GM10847 (cell line): ENCODE measurements around the gene WBP1L.

ENCODE experiments used
- POLR2A ChIP-seq: IDR thresholded peaks from 2 replicates; pipeline ENCODE4 v1.6.1; 2011; ENCODE audit not compliant: insufficient read length; ENCODE audit errors: extremely low read depth

Gene WBP1L

DNA sequence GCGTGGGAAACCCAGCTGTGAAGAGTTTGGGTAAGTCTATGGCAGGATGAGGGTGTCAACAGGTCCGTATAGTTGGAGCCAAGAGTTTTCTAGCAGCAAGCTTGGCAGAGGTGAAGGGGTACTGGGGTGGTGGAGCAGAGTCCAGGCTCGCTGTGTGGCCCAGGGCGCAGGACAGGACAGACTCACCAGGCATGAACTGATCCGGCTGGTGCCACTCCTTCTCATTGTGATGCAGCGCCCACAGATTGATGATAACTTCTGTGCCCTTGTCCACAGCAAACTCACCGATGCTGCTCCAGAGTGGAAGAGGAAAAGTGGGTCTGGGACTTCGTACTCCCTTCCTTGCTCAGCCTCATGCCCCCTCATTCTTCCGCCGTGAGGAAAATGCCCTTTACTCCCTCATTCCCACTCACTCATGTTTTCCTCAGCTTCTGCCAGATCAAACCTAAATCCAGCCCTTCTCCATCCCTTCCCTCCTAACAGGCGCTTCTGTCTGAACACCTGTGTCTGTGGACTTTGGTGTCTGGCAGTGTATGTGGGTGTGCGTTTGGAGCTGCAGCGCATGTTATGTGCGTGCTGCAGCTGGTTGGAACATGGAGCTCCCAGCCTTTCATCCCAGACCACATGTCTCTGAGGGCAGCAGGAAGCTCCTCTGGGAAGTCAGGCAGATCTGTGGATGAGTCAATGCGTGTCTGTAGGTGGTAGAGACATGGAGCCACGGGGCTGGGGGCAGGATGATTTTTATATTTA, 87.7 kb downstream of the WBP1L start:
- TF ChIP-seq POLR2A: no peak

DNA sequence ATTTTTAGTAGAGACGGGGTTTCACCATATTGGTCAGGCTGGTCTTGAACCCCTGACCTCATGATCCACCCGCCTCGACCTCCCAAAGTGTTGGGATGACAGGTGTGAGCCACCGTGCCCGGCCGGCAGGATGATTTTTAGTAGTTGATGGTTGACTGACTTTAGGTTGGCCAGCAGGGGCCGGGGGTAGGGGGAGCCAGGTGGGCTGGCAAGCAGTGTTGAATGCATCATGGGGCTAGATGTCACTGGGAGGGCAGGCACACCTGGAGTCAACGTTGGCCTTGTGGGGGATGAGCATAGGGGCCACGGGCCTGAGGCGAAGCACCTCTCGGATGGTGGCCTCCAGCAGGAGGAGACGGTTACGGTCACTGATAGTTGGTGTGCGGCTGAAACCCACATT, 88.5 kb downstream of the WBP1L start:
- no peak for TF ChIP-seq POLR2A

DNA sequence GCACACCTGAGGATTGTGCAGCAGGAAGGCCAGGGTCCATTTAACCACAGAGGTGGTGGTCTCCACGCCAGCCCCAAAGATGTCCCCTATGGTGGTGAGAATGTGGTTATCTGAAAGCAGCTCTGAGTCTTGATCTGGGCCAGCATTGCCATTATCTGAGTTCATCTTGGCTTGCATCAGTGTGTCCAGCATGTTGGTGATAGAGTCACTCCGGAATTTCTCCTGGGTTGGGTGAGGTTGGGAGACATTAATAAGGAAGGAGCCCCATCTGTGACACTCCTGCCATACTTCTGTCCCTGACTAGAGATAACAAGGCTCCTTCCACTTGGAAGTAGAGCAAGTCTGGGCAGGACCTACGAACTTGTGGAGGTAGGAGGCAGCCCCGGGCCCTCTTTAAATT, 89.2 kb downstream of the WBP1L start:
- no peak for TF ChIP-seq POLR2A

DNA sequence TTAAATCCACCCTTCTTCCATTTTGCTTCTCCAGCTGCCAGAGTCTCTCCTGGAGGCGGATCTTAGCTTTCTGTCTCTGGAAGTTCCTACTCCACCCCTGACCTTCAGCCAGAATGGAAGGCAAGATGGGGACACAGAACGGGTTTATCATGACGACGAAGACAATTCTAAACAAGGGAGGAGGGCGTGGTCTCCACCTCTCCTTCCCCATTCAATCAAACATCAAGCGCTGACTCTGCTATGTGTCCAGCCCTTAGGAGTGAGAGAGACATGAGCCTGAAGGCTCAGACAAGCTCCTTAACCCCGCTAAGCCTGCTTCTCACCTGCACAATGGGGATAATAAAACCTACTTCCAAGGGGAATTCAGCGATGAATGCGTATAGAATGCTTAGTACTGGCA, 90.4 kb downstream of the WBP1L start:
- TF ChIP-seq POLR2A: no peak

DNA sequence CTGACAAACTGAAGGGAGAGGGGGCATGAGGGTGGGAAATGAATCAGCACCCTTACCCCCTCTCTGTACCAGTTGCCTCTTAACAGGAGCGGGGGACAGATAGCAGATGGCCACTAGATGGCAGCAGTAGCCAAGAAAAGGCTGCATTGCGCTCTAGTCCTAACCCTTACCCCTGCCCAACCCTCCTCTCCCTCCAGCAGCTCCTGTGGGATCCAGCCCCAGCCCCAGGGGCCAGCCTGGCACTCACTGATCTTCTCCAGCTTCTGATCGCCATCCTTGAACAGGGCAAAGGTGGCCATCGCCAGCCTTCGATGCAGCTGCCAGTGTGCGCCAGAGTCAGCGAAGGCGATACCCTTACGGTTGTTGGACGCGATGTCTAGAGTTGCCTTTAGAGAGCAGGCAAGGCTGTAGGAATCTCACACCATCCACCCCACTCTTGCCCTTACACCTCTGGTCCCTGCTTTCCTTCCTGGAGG, 91.3 kb downstream of the WBP1L start:
- no peak for TF ChIP-seq POLR2A

DNA sequence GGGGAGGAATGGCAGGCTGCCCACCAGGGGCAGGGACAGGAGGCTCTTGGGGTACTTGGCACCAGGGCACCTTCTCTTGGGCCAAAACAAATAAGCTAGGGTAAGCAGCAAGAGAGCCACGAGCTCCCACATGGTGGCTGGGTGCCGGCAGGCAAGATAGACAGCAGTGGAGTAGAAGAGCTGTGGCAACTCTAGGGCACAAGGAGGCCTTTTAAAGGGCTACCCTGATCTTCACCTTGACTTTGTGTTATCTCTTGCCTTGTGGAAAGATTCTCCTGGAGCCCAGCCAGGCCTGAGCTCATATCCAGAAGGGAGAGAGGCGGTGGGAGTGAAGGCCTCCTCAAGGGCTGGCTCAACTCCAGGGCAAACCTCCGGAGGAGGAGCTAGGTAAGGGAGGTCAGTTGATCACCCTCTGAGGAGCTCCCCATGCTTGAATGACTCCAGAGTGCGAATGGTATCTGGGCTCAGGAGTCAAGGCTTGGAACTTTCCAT, 93.5 kb downstream of the WBP1L start, which contains the start of gene CYP17A1:
Gene CYP17A1 (minus strand): TSS at position 184 of the 492 bp plus-strand sequence. CDS start 52 bp downstream, at position 132.
- no peak for TF ChIP-seq POLR2A

DNA sequence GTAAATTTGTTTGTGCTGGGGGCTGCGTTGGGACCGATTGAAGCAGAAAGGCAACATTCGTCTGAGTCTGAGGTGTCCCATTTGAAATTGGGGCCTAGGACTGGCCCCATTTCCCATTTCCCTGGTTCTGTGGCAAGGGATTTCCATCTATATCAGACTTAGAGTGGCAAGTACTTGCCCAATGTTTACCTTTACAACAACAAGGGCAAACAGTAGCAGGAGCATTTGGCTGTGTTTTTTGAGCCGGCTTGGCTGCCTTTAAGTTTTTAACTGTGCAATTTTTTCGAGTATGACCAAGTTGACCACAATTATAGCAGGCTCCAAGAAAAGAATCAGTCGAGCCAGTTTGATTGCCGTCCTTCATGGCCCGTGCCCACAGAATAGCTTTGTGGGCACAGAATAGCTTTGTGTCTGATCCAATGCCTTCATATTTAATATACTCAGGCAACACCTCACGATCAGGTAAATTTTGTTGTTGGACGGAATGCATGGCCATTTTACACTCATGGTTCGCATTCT, 98.1 kb downstream of the WBP1L start:
- no peak for TF ChIP-seq POLR2A

DNA sequence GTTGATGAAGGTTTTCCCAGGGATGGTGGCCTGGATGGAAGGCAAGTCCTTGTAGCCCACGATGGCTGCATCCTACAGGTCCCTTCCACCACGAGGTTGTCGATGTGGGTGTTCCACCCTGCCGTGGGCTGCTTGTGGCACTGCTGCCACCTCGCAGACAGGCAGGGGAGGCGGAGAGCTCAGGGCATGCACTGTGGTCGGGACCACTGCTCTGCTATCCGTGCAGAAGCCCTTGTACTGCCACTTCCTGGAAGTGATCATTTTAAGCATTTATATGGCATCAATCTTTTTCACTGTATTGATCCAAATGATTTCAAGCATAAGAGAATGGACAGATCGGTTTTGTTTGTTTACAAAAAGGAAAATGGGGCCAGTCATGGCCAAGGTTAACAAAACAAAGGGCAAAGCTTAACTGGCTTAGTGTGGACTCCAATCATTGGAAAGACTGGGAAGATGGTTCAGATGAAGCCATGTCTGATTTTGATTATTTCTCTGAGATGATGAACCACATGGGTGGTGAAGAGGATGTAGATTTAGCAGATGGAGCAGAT, 101.7 kb downstream of the WBP1L start:
- no peak for TF ChIP-seq POLR2A

DNA sequence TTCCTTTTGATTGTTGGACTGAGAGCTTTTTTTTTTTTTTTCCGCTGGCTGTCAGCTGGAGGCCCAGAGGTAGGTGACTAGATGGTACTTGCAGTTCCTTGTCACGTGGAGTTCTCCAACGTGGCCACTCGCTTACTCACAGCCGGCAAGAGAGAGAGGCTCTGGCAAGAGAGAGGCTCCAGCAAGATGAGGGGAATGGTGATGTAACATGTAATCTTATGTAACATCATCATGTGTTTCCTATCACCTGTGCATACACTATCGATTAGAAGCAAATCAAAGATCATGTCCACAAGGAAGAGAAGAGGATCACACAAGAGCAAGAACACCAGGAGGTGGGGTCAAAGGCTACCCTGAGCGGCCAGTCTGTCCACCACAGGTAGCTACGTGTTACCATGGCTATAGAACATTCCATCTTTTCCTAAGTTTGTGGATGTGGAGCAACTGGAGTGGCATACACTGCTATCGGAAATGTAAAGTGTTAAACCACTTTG, 106.3 kb downstream of the WBP1L start:
- no peak for TF ChIP-seq POLR2A

DNA sequence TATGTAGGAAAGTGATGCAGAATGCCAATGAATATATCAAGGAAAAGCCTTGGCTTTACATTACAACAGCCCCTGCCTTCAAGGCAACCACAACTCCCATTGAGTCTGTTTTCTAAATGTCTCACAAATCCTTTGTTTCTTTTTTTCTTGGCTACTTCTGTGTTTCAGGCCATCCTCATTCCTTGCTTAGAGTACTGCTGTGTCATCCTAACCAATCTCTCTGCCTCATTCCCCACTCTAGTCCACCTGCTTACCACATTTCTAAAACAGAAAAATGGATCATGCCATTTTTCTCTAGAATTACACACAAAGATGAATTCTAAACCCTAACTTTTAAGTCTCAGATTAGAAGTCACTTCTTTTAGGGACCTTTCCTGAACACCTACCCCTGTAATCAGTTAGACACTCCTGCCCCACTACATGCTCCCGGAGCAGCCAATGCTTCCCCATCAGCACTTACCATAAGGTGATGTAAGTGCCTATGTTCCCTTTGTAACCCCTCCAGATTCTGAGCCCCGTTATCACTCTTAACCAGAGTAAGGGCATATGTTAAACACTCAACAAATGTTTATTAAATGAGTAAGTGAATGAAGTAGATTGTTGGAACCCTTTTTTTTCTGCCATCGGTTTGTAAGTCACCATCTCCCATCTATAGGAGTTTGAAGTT, 113.1 kb downstream of the WBP1L start:
- TF ChIP-seq POLR2A: no peak

DNA sequence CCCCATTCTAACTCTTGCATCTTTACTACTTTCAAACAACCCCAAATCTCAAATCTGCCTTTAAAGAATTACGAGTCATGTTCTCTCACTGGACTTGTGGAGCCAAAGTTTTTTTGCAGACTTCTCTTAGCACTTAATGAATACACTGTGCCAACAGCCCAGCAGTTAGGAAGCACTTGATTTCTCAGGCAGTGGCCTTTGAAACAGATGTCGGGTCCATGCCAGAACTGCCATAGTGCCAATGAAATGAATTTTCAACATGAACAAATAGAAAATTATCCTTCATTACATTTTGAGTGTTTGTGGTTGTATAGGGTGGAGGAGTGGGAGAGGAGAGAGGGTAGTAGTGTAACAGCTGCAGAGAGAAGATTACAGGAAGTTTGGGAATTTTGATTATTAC, 116.2 kb downstream of the WBP1L start:
- no peak for TF ChIP-seq POLR2A

DNA sequence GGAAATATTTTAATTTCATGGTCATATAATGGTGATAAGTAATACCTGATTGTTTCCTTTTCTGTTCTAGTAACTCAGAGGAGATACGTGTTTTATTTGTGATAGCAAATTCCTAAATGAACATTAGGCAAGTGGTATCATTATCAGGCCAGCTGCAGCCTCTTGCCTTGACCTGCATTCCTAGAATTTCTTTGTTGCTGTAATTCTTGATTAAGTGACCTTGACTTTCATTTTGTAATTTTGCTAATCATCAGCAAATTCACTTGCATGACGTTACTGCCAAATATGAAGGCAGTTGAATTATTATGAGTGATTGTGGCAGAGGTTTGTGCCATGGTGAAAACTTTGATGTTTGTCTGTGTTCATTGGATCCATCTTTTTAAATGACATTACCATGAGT, 119.9 kb downstream of the WBP1L start:
- TF ChIP-seq POLR2A: no peak

DNA sequence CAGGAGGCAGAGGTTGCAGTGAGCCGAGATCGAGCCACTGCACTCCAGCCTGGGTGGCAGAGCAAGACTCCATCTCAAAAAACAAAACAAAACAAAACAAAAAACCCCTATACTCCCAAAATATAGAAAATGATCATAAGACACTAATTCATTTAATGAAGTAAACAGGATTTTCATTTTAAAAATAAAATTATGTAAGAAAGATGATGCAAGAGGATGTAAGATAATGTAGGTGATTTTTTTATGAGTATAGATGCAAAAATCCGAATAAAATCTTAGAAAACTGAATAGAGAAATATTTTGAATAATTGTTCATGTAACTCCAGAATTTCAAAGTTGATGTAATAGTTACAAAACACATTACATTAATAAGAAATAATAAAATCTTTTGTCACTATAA, 121.9 kb downstream of the WBP1L start:
- no peak for TF ChIP-seq POLR2A
